ENCODE results near the gene COL23A1. TPM values are rescaled to one million over a fixed set of nuclear protein-coding genes. Genes with fewer than 3 reads are reported as not detected.

Gene COL23A1
- polyA plus RNA-seq, 2 of the 4 experiments (the other 2 are of a cell fraction) = not detected

DNA sequence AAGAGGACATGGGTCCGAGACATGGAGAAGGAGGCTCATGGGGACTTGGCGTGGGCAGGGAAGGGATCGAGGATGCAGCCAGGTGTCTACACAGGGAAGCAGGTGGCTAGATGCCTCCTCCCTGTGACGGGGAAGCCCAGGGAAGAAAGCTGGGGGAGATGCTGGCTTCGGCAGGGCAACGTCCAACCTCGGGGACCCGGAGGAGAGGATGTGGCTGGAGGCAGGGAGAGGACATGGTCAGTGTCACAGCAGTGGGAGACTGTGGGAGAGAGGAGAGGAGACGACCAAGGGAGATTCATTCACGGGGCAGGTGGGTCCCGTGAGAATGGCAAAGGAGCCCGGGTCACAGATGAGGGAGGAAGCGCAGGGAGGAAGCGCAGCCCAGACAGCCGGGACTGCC, 284.4 kb downstream of the COL23A1 start:
- H3K4me1 ChIP-seq = no peaks in the 10 kb centered on the region
- FAIRE-seq = no peak
- H3K4me3 ChIP-seq = no peak overlapping the region
- 26% methylated on average over 15 of the region's 15 CpGs for WGBS (ENCODE audit: missing lambda C conversion rate)
- POLR2A ChIA-PET = no interaction called here
- TF ChIP-seq, protein P1, sequence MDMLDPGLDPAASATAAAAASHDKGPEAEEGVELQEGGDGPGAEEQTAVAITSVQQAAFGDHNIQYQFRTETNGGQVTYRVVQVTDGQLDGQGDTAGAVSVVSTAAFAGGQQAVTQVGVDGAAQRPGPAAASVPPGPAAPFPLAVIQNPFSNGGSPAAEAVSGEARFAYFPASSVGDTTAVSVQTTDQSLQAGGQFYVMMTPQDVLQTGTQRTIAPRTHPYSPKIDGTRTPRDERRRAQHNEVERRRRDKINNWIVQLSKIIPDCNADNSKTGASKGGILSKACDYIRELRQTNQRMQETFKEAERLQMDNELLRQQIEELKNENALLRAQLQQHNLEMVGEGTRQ (IDR thresholded peaks at IDR 0.05) = no peak
- TF ChIP-seq TP53 (CRISPR knock-in tag; IDR thresholded peaks at IDR 0.05) = no peak
- TF ChIP-seq HDAC2 (IDR thresholded peaks at IDR 0.05) = no peak
- TF ChIP-seq, protein P2, sequence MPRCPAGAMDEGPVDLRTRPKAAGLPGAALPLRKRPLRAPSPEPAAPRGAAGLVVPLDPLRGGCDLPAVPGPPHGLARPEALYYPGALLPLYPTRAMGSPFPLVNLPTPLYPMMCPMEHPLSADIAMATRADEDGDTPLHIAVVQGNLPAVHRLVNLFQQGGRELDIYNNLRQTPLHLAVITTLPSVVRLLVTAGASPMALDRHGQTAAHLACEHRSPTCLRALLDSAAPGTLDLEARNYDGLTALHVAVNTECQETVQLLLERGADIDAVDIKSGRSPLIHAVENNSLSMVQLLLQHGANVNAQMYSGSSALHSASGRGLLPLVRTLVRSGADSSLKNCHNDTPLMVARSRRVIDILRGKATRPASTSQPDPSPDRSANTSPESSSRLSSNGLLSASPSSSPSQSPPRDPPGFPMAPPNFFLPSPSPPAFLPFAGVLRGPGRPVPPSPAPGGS (IDR thresholded peaks at IDR 0.05) = no peak
- no peak for TF ChIP-seq RFX5 (IDR thresholded peaks at IDR 0.05)
- TF ChIP-seq TFCP2L1 (CRISPR knock-in tag; IDR thresholded peaks at IDR 0.05) = no peak
- no peak for TF ChIP-seq JUNB (IDR thresholded peaks at IDR 0.05)
- TF ChIP-seq CEBPB (IDR thresholded peaks at IDR 0.05) = no peak
- TF ChIP-seq, protein P3, sequence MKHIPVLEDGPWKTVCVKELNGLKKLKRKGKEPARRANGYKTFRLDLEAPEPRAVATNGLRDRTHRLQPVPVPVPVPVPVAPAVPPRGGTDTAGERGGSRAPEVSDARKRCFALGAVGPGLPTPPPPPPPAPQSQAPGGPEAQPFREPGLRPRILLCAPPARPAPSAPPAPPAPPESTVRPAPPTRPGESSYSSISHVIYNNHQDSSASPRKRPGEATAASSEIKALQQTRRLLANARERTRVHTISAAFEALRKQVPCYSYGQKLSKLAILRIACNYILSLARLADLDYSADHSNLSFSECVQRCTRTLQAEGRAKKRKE (CRISPR knock-in tag; IDR thresholded peaks at IDR 0.05; ENCODE audit: low read depth) = no peak
- no peak for TF ChIP-seq HEYL (CRISPR knock-in tag; IDR thresholded peaks at IDR 0.05)
- TF ChIP-seq GATA3 (IDR thresholded peaks at IDR 0.05; ENCODE audit: borderline replicate concordance) = no peak
- no peak for TF ChIP-seq NPAS2 (CRISPR knock-in tag; IDR thresholded peaks at IDR 0.05; ENCODE audit: borderline replicate concordance)
- TF ChIP-seq BHLHE40 (IDR thresholded peaks at IDR 0.05; ENCODE audit: low read depth, low read length) = no peak
- TF ChIP-seq, protein P4, sequence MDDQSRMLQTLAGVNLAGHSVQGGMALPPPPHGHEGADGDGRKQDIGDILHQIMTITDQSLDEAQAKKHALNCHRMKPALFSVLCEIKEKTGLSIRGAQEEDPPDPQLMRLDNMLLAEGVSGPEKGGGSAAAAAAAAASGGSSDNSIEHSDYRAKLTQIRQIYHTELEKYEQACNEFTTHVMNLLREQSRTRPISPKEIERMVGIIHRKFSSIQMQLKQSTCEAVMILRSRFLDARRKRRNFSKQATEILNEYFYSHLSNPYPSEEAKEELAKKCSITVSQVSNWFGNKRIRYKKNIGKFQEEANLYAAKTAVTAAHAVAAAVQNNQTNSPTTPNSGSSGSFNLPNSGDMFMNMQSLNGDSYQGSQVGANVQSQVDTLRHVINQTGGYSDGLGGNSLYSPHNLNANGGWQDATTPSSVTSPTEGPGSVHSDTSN (IDR thresholded peaks at IDR 0.05) = no peak
- TF ChIP-seq, protein P5, sequence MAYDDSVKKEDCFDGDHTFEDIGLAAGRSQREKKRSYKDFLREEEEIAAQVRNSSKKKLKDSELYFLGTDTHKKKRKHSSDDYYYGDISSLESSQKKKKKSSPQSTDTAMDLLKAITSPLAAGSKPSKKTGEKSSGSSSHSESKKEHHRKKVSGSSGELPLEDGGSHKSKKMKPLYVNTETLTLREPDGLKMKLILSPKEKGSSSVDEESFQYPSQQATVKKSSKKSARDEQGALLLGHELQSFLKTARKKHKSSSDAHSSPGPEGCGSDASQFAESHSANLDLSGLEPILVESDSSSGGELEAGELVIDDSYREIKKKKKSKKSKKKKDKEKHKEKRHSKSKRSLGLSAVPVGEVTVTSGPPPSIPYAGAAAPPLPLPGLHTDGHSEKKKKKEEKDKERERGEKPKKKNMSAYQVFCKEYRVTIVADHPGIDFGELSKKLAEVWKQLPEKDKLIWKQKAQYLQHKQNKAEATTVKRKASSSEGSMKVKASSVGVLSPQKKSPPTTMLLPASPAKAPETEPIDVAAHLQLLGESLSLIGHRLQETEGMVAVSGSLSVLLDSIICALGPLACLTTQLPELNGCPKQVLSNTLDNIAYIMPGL (CRISPR knock-in tag; IDR thresholded peaks at IDR 0.05; ENCODE audit: borderline replicate concordance) = no peak
- no peak for TF ChIP-seq RNF2 (IDR thresholded peaks at IDR 0.05; ENCODE audit: borderline replicate concordance, low read depth)
- no peak for TF ChIP-seq CBX2 (IDR thresholded peaks at IDR 0.05; ENCODE audit: borderline replicate concordance, low read depth)
- TF ChIP-seq KDM1A (IDR thresholded peaks at IDR 0.05; ENCODE audit: low read depth) = no peak
- no peak for TF ChIP-seq SMC3 (IDR thresholded peaks at IDR 0.05)
- TF ChIP-seq, protein P6, sequence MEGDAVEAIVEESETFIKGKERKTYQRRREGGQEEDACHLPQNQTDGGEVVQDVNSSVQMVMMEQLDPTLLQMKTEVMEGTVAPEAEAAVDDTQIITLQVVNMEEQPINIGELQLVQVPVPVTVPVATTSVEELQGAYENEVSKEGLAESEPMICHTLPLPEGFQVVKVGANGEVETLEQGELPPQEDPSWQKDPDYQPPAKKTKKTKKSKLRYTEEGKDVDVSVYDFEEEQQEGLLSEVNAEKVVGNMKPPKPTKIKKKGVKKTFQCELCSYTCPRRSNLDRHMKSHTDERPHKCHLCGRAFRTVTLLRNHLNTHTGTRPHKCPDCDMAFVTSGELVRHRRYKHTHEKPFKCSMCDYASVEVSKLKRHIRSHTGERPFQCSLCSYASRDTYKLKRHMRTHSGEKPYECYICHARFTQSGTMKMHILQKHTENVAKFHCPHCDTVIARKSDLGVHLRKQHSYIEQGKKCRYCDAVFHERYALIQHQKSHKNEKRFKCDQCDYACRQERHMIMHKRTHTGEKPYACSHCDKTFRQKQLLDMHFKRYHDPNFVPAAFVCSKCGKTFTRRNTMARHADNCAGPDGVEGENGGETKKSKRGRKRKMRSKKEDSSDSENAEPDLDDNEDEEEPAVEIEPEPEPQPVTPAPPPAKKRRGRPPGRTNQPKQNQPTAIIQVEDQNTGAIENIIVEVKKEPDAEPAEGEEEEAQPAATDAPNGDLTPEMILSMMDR (IDR thresholded peaks at IDR 0.05) = no peak
- ATAC-seq = no peak
- no peak for DNase-seq (ENCODE audit: low read depth in 1 of 2, low spot score in 1 of 2)
- CTCF ChIA-PET = no interaction called here
- no peaks in the 10 kb centered on the region; the same call in 2 of the 3 replicates for H3K9me3 ChIP-seq
- no peak overlapping the region for H3K27ac ChIP-seq
- H3K4me2 ChIP-seq = no peak overlapping the region

Data from A549 (cell line).